ENCODE data around the gene SGIP1.

Gene SGIP1

DNA sequence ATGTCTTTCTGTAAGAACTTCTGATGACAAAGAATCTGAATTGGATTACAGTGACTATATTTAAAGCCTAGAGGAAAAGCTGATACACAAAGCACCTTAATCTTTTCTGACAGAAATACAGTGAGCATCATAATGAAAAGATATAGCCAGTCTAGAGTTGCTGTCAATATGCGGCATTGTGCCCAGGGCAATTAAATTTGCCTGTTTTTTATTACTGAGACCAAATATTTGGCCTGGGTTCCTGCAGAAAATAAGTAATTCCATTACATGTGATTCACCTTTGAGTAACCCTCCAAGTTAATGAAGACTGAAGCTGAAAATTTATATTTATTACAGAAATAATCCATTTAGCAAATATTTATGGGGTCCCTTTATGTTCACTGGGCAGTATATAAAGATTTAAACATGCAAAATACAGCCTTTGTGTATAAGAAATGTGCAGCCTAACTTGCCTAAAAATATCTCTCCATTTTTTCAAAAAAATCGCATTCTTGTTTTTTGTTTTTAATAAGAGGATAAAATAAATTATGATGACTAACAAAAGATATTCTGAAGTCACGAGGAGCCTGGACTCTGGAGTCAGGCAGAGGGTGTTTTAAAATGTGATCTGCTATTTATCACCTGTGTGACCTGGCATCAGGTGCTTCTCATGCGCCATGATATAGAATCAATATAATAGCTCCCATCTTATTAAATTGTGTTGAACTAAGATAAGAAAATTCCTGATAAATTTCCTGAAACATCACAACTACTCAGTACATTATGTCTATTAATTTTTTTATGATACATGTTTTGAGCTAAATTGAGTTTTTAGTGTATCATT is 83.6 kb downstream of the SGIP1 start:
- DNase-seq, result no peak

DNA sequence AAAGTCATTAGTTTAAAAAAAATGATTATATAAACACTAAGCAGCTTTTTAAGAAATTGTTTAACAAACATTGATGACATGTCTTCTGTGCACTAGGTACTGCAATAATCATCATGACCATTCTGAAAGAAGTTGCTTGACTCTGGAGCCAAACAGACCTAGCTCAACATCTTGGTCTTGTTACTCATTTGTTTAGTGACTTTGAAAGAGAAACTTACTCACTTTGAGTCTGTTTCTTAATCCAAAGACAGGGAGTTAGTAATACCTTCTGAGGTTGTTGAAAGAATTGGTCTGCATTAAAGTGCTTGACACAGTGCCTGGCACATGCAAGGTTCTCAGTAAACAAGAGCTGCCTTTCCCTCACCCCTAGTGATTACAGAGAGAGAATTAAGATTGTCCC is 84.4 kb downstream of the SGIP1 start:
- no peak for DNase-seq

DNA sequence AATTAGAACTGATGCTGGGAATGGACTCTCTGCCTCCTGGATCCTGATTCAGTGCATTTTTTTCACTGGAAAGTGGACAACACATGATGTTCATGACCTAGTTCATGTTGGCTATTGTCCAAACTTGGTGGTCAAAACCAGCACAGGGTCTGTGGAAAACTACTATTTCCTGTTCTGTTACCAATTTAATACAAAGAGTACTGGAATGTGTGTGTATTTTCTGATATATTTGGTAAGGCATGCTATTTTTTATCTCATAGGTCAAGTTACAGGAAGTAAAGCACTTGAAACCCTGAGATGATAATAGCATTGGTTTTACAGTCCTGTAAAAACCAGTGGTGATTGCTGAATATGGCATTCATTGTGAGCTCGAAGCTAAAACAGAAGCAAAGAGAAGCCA is 89.9 kb downstream of the SGIP1 start:
- DNase-seq, result no peak

DNA sequence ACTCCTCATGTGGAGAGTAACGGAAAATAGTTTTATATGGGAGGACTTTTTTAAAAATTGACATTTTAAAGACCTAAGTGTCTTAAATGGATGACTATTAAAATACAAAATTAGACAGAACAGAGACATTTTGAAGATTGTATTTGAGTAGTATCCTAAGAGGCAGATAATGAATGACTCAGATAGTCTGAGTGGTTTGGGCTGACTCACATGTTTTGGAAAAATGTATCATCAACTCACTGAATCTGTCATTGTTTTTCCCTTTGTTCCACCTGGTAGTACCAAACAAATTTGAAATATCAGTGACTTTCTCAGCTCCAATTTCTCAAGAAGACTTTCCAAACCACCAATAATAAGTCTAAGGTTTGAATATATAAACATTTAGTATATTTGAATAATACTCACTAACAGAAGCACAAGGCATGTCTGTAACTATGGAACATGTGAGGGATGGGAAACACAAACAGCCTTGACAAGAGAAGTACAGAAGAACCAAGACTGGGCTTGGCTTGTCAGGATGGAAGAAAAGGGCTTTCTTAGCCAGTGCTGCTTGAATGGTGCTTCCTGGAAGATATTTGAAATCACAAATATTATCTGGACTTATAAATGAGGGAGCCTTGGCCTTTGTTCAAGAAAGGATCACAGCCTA is 90.6 kb downstream of the SGIP1 start:
- no peak for DNase-seq

DNA sequence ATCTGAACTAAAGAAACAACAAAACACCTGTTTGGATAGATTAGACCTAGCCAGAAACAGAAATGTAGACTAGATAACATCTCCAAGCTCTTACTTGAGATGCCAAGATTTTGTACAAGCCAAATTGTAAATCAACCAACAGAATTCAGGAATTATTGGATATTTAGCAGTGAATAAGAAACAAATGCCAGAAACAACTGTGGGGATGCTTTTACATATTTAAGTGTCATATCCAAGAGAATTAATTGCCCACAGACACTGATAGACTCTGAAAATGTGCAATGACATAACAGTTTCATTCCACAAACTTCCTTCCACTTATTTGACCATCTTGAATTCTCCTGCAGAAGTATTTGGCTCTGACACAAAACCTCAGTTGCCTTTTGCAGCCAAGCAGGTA is 92.3 kb downstream of the SGIP1 start:
- no peak for DNase-seq

DNA sequence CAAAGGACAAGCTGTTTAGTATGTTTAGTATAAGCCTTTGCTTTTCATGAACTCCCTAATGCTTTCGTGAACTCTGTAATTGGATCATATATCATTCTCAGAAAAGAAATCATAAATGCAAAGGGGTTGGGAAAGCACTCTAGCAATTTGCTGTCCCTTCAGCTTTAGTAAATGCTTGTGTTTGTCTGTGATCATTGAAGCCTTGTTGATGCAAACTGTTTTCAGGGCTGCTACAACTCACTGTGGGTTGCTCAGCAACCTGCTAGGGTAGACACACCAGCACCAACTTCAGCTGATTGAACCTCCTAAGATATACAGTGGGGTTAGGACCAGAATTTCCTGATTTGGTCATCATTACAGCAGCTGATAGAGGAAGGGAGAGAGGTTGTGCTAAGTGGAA is 95.0 kb downstream of the SGIP1 start:
- DNase-seq, result no peak

DNA sequence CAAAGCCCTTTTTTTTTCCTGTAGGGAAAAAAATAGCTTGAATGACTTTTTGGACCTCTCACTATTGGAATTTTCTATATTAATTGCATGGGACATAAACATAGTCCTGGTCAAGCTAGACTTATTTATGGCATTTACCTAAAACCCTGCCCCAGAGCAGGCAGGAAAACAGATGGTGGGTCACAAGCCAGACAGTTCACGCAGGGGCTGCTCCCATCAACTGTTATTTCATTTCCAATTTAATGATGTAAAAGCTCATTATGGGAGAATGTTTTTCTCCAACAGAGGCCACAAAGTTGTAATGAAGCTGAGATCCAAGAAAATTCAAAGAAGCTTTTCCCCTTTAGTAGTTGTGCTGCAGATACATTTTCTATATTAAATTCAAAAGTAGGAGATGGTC is 99.2 kb downstream of the SGIP1 start:
- DNase-seq, result no peak

DNA sequence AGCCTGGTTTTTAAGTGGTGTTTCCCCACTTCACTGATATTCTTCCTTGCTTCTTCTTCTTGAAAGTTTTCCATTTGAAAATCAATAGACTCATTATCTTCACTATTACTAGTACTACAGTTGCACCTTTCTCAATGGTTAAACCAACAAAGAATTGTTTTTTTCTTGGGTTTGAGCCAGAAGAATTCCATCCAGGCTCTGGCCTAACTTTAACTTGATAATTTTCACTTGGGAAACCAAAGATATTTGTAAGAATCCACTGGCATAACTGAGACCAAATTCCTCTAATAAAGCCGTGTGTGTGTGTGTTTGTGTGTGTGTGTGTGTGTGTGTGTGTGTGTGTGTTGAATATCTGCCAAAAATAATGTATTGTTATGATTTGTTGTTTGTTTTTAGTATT is 103.2 kb downstream of the SGIP1 start:
- no peak for DNase-seq

DNA sequence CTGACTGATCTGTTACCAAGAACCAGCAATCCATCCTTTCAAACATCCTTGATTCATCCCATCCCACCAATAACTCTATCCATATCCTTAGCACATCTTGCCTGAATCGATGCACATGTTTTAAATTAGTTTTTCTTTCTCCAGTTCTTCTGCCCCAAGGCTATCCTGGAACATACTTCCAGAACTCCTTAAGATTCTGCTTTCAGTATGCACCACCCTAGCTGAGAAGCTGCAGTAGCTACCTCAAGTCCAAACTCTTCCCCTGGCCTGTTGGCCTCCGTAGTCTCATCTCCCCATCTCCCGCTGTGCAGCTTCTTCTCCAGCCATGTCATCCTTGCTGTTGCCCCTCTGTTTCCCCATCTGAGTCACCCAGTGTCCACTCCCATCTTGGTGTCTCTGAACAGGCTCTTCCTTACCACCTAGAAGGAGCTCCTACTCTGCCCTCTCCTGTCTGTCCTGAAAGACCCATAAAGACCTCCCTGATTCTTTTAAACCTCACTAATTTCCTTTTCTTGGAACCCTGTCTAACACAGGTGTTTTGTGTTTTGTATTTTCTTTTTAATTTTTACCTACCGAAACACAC is 108.0 kb downstream of the SGIP1 start:
- no peak for DNase-seq

DNA sequence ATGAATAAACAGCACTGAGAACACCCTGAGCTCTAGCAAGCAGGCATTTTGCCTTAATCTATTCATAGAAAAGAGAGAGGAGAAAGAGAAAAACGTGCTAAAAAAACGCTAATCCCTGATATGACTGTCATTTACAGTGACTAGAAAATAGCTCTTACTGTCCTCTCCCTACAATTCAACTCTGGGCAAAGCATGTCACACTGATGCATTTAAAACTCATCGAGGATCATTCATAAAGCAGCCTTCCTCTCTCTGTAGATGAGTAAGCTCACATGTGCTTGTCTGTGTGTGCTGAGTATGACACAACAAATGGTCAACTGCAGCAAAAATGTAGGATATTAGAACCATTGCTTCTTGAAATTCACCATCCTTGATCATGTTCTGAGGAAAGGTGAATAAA is 109.0 kb downstream of the SGIP1 start:
- DNase-seq, result no peak

DNA sequence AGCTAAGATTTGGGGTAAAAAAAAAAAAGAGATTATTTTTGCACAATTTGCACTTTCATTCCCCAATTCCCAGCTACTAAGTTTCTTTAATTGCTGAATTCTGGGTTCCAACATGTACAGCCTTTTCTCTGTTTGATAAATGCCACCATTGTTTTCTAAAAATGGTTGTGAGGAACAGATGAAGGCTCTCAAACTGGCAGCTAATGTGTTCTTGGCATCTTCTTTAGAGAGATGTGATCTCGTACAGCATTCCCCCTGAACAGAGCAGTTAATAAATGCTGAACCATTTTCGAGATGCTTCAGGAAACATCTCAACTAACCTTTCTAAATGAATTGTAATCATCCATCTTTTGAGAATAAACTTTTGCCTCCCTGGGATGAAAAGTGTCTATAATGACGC is 110.4 kb downstream of the SGIP1 start:
- no peak for DNase-seq

DNA sequence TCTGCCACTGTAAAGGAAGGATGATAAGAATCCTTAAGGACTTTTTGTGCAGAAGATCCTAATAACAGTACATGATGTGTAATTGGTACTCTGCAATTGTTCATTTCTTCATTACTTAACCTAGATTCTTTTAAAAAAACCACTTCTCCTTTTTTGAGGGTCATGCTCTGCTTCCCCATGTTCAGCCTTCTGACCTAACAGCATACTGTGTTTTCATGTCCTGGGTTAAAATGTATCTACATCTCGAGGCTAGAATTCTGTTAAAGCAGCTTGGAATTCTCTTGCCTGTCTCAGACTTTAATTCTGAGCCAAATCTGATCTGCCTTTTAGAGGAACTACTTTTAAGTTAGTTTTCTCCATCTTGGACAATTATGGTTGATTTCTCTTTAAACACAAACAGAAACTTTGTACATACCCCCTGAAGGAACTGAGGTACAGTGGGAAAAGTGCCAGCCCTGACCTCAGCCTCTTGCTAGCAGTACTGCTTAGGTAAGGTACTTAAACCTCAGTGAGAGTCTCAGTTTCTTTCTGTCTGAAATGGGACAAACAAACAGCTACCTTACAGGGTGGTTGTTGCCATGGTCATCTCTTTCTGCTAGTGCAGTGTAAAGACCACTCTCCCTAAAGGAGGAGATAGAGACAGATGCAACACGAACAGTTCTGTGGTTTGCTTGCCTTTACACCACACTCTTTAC is 115.1 kb downstream of the SGIP1 start:
- no peak for DNase-seq

DNA sequence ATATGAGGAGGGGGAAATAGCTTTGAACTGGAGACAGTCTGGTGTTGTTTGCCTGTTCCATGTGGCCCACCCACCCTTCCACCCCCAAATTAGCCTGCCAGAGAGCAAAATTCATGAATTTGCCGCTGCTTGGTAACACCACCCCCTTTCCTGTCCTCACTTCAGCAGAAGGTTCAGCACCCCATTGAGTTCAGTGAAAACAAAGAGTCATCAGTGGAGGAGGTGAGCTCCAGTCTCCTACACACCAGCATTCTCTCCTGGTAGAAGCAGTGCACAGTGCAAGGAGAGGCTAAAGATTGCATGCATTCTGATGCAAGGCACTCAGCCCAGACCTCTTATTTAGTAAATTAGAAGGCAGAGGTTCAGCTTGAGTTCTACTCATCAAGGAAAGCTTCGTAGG is 118.6 kb downstream of the SGIP1 start:
- no peak for DNase-seq

DNA sequence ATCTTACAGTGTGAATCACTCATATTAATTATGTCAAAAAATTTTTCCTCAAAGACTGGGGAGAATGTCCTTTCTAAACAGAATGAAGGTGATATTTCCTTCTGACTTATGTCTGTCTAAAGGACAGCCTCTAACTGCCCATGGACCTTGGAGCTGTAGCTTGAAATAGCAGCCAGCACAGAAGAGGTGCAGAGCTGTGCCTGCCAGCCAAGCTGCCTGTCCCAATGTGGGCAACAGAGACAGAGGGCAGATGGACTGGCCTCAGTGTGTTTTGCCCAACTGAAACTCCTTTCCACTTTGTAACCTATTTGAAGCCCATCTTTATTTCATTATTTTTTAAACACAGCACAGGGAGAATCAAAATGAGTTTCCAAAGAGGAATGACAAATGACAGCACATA is 120.7 kb downstream of the SGIP1 start:
- no peak for DNase-seq

DNA sequence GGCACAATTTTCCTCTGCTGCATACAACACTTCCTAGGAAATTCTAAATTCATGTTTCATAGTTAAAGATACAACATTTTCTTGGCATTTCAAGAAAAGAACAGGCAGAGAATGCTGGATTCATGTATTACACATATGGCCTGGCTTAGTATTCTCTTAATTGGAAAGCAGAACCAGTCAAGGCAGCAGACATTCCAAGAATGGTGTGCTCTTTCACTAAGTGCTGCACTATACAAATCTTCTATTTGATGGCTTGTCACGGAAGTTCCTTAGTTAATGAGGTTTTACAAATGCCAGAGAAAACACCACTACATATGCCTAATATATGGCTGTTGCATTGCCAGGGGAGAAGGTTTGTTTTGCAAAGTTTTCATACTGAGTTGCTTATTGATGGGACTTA is 137.5 kb downstream of the SGIP1 start:
- no peak for DNase-seq

DNA sequence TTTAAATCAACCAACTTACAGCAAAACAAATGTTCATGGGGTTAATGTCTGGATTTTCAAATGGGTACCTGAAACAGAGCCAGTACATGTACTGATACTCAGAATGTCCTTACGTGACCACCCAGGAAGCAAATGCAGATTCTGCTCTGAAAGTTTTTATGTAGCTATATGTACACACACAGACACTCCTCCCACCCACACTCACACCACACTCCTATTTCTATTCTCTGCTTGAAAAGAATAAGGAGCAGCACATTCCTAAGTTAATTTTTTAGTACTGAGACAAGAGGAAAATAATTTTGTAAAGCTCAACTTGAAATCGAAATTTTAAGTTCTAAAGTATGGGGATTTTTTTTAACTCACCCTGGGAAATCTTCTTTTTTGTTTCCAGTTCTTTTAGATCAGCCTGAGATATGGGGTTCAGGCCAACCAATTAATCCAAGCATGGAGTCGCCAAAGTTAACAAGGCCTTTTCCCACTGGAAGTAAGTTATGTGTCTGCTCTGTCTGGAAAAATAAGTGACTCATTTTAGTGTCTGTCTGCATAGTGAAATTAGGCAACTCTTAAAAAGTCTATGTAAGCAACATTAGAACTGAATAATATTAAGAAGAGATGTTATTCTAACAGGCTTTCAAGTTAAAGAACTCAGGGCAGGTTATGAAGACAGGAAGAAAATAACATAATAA is 142.8 kb downstream of the SGIP1 start:
- no peak for DNase-seq

DNA sequence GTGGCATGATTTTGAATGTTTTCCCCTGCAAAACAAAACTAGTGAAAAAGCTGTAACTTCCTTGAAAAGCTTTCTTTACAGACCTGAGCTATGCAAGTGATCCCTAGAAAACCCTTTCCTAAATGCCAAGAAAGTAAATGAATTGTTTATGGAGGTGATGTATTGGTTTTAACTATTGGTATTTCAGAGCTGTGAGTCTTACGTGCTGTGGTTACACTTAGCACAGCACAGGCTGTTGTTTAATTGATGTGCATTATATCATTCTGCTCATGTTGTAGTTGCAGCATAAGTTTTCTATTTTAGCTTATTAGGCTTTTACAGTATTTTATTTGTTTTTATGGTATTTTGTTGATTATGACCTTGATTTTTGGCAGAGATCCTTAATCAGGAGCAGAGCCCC is 144.2 kb downstream of the SGIP1 start:
- DNase-seq, result no peak

DNA sequence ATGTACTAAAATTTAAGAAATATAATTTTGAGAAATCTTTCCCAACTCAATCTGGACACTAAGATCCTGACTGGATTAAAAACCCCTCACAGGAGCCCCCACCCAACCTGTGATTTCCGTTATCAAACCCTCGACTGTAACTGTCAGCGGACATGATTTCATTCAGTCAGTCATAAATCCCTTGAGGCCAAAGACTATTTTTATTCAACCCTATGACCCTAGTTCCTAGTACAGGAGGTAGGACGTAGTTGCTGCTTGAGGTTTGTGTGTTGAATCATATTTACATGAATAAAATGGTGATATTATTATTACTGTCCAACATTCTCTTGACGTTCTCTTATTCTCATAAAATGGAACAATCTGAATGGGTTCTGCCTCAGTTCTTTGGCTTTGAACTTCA is 145.2 kb downstream of the SGIP1 start:
- DNase-seq, result no peak

DNA sequence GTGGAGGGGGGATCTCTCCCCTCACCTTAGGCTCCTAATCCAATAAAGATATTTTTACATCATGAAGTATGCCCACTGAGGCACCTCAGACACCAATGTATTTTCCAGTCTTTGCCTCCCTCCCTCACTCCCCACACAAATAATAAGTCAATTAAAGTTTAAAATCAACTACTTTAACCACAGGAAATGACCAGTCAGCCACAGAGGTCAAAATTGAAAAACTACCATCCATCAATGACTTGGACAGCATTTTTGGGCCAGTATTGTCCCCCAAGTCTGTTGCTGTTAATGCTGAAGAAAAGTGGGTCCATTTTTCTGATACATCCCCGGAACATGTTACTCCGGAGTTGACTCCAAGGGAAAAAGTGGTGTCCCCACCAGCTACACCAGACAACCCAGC is 147.7 kb downstream of the SGIP1 start:
- no peak for DNase-seq

DNA sequence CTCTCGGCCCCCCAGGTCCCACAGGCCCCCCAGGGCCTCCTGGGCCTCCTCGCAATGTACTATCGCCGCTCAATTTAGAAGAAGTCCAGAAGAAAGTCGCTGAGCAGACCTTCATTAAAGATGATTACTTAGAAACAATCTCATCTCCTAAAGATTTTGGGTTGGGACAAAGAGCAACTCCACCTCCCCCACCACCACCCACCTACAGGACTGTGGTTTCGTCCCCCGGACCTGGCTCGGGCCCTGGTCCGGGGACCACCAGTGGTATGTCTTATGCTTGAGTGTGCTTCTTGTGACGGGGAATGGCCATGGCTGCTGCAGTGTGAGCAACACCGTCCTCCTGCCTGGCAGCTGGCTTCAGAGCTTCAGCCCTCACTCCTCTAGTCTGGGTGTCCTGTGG is 148.2 kb downstream of the SGIP1 start:
- DNase-seq, result no peak

DNA sequence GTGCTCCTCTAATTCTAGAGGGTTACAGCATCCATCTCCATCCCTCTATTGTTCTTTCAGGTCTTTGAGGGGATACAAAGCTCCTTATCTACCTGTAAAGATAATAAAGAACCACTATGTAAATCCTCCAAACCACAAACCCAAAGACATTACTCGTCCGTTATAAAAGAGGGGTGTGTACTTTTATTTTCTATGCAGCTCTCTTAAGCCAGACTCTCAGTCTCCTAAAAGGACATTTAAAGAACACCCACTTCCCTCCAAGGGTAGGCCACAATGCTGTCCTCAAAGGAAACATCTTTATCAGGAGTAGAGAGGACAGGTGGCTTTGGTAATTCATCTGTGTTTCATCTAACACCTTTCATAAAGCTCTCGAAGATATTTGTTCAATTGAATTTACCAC is 150.4 kb downstream of the SGIP1 start:
- no peak for DNase-seq

DNA sequence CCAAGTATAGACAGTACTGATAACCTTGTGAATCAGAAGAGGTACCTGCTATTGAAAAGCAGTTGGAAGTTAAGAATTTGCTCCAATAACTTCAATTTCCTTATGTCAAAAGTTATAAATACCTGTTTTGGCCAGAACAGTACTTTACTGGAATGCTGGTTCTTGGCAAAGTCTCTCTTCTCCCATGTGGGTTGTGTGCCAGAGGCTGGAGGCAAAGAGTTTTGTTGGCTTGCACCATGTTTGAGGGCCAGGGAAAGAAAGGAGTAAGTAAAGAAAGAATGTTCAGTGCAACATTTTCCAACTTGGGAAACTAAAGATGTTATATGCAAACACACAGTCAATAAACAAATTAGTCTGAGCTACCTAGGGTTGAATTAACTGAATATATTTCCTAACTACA is 151.3 kb downstream of the SGIP1 start:
- no peak for DNase-seq

DNA sequence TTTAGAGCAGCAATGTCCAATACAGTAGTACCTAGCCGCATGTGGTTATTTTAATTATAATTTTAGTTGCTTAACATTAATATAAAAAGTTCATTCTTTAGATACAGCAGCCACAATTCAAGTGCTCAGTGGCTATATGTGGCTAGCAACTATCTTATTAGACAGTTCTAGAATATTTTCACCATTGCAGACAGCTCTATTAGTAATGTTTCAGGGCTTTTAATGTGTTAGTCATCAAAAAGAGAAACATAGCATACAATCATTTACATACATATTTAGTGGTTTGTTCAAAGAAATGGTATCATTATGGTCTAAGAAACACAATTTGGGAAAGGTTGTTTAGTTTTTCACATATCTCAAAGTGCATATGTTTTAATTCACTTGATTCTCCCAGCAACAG is 151.7 kb downstream of the SGIP1 start:
- DNase-seq, result no peak
